Stimulated activated CD8-positive, alpha-beta memory T cell treated with anti-CD3 and anti-CD28 coated beads, Interleukin-7, amount 100 ng/mL, for 48 hours (primary cell): ENCODE measurements around the gene PPP2R2D.

ENCODE experiments used
- DNase-seq, 2 donors: peaks; one replicate each; pipeline ENCODE4 v3.0.0-alpha.2; 2020; ENCODE audit warnings: low read depth in 1 of 2; ENCODE audit errors: extremely low read depth in 1 of 2

PPP2R2D gene

GRCh38 chr10:131886237-131886636, 14.6 kb upstream of the PPP2R2D start:
- DNase-seq: no peak

- DNase-seq: no peak
Observed at GRCh38 chr10:131888186-131888604, 12.6 kb upstream of the PPP2R2D start.

GRCh38 chr10:131889755-131890154, 11.1 kb upstream of the PPP2R2D start:
- no peak for DNase-seq

- no peak for DNase-seq
Observed at GRCh38 chr10:131890276-131891195, 10.3 kb upstream of the PPP2R2D start.

- DNase-seq: no peak
Observed at GRCh38 chr10:131891196-131891928, 9.4 kb upstream of the PPP2R2D start.

- no peak for DNase-seq
Observed at GRCh38 chr10:131891929-131892805, 8.6 kb upstream of the PPP2R2D start.

GRCh38 chr10:131892806-131893675, 7.8 kb upstream of the PPP2R2D start:
- no peak for DNase-seq

- no peak for DNase-seq
Observed at GRCh38 chr10:131895116-131895515, 5.7 kb upstream of the PPP2R2D start.

- no peak for DNase-seq
Observed at GRCh38 chr10:131896403-131896802, 4.4 kb upstream of the PPP2R2D start.

GRCh38 chr10:131897297-131897899, 3.4 kb upstream of the PPP2R2D start:
- DNase-seq: no peak

GRCh38 chr10:131898061-131898460, 2.7 kb upstream of the PPP2R2D start:
- DNase-seq: no peak

GRCh38 chr10:131898713-131899112, 2.1 kb upstream of the PPP2R2D start:
- no peak for DNase-seq

- DNase-seq: no peak
Observed at GRCh38 chr10:131899116-131899690, 1.6 kb upstream of the PPP2R2D start.

- DNase-seq: no peak
Observed at GRCh38 chr10:131899695-131900349, 986 bp upstream of the PPP2R2D start.

- DNase-seq: no peak
Observed at GRCh38 chr10:131901181-131901829, 497 bp downstream of the PPP2R2D start.

- no peak for DNase-seq
Observed at GRCh38 chr10:131902211-131902610, 1.4 kb downstream of the PPP2R2D start.

- DNase-seq: no peak
Observed at GRCh38 chr10:131902691-131903090, 1.9 kb downstream of the PPP2R2D start.

GRCh38 chr10:131905267-131905571, 4.4 kb downstream of the PPP2R2D start:
- no peak for DNase-seq
